ENCODE measurements around the gene SPTLC1.
A peak's percentile ranks its signal among the peaks of the same experiment; 100 is the strongest.

Gene SPTLC1

DNA sequence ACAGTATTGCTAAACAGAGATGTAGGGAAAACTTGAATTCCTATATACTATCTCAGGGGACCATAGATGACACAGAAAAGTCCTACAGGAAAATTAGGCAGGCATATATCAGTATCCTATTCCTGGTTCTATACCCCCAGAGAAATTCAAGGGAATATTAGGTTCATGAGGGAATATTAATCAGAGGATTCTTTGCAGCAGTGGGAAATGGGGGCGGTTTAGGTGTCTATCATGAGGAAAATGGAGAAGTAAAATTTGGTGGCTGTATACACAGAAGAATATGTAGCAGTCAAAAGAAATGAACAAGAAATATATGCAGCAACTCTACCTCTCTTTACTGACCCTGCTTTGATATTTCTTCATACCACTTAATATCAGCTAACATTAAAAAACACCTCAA is 20.0 kb downstream of the SPTLC1 start:
- DNase-seq (ENCODE audit: low read depth): no peak

DNA sequence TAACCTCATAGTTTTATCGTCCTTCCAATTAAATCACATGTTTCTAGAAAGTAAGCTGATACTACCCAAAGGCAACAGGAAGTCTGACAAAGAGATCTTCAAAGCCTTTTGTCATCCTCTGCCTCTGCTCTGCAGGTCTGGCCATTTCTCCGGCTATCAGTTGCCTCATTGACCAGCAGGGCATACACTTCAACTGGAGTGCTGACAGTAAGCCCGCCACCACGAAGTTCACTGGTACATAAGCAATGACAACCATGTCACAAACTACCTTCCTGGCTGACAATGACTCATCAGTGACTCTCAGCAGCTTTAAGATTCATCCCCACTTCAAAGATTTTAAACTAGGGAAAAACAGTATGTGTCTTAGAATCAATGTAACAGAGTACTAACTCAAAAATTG is 20.6 kb downstream of the SPTLC1 start:
- DNase-seq (ENCODE audit: low read depth): no peak

GRCh38 chr9:92077888-92078287 is 37.3 kb downstream of the SPTLC1 start:
- DNase-seq (ENCODE audit: low read depth): no peak

DNA sequence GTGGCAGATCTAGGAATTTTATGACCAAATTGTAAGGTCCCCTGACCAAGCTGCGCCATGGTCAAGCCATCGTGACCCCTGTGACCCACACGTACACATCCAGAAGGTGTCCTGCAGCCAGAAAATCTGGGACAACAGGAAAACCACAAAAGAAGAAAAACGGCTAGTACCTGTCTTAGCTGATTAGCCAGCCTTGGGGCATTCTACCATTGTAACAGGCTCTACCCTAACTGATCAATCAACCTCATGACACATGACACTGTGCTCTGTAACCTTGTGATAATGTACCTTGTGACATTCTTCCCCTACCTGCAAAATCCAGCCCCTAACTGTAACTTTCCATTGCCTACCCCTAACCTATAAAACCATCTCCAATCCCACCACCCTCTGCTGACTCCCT is 43.6 kb downstream of the SPTLC1 start:
- DNase-seq (ENCODE audit: low read depth): no peak

- DNase-seq (ENCODE audit: low read depth): peak; percentile 53
Observed at GRCh38 chr9:92066168-92066567, 49.0 kb downstream of the SPTLC1 start.

DNA sequence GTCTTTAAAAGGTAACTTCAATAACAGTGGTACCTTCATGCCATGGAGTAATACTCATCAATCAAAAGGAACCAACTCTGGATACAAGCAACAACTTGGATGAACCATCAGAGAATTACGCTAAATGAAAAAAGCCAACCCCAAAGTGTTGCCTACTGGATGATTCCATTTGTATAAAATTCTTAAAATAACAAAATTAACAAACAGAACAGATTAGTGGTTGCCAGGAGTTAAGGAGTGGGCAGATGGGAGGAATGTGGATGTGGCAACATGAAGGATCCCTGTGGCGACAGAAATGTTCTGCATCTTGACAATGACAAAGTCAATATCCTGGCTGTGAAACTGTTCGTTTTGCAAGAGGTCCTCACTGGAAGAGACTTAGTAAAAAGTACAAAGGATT is 50.5 kb downstream of the SPTLC1 start:
- DNase-seq (ENCODE audit: low read depth): peak; percentile 80

- peak; percentile 7 for DNase-seq (ENCODE audit: low read depth)
Observed at GRCh38 chr9:92061184-92061583, 54.0 kb downstream of the SPTLC1 start.

- no peak for DNase-seq (ENCODE audit: low read depth)
Observed at GRCh38 chr9:92059661-92060060, 55.6 kb downstream of the SPTLC1 start.

DNA sequence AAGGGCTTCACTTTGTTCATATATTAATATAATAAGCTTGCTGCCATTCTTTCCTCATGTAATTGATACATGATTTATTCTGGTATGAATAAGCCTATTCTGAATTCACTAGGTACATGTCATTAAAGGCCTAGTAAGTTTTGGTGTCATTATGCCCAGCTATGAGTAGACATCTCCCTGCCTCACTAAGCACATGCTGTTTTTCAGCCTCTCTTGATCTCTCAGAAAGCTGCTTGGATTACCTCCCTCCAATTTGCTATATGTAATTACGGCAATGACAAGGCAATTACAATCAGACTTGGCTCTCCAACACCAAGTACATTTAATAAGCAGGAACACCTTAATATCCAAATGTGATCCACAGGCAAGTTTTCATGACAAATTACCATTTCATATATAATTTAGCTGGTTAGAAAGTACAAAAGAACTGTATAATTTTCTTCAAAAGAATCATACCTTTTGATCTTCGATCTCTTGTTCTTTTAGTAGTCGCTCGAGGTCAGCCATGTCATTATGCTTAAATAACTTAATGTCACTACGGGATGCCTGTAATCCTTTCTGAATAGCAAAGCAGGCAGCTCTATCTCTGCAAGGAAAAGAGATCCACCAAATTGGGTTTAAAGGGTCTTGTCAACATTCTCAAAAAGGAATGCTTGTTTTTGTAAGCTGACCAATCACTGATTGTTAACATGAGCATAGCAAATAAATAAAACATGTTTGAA is 56.3 kb downstream of the SPTLC1 start:
- no peak for DNase-seq (ENCODE audit: low read depth)

DNA sequence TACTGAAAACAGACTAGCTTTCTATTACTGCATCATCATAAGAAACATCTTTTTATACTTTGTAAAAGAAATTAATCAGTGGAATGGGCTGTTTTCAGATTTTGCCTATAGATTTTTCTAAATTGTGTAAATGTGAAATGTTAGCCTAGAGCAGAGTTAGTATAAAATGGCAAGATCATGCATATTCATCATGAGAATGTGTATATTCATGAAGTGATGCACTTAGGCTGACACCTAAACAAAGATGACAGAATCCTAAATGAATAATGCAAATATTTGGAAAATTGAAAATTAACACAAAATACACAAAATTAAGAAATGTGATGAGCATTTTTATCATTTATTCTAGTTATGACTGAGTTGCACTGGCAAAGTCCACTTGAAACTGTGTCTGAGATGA is 57.2 kb downstream of the SPTLC1 start:
- no peak for DNase-seq (ENCODE audit: low read depth)

DNA sequence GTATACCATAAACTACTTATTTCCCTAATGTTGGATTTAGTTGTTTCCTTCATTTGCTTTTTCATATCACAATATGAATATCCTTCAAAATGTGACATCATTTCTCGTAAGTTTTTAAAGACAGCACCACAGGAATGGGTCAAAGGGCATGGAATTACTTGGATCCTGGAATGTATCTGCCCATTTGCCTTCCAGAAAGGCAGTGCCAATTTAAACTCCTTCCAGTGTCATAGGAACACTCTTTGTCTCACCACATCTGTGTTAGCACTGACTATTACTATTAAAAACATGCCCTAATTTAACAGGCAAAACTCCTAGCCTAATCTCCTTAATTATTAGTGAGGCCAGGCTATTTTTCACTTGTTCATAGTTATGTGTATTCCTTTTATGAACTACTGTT is 58.0 kb downstream of the SPTLC1 start:
- no peak for DNase-seq (ENCODE audit: low read depth)

- no peak for DNase-seq (ENCODE audit: low read depth)
Observed at GRCh38 chr9:92055624-92056023, 59.6 kb downstream of the SPTLC1 start.

GRCh38 chr9:92048924-92049625 is 66.1 kb downstream of the SPTLC1 start:
- DNase-seq (ENCODE audit: low read depth): no peak

DNA sequence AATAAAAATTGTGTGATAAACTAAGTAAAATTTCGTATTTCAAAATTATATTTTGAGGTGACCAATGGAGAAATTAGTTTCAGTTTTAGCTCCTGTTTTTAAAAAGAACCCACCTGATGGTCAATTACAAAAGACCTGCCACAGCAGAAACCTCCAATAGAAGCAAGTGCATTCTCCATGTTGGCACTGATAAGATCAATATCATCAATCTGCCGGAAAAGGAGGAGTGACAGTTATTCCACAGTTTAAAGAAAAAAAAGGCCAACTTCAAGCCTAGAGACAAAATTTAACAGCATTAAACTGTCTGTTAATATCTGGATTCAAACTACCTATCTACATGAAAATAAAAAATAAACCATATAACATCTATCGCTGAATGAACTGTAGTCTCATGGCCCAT is 67.7 kb downstream of the SPTLC1 start:
- DNase-seq (ENCODE audit: low read depth): no peak

DNA sequence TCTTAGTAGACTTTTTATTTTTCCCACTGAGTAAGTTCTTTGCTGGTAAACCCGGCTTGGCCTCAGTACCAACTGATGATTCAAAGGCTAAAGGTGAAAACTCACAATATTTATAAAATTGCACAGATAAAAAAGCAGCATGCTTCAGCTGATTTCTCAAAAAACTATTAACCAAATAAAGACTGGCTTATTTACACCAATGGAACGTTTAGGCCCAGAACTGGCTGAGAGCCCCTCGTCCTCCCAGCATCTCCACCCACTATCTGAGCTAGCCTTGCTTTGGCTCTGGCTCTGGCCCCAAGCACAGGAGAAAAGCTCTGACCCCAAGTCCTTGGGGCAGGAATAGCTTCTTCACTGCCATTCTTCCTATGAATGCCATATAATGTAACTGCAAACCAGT is 68.5 kb downstream of the SPTLC1 start:
- DNase-seq (ENCODE audit: low read depth): no peak

- no peak for DNase-seq (ENCODE audit: low read depth)
Observed at GRCh38 chr9:92044936-92045335, 70.3 kb downstream of the SPTLC1 start.

- DNase-seq (ENCODE audit: low read depth): no peak
Observed at GRCh38 chr9:92043002-92043401, 72.2 kb downstream of the SPTLC1 start.

- DNase-seq (ENCODE audit: low read depth): no peak
Observed at GRCh38 chr9:92042260-92042659, 73.0 kb downstream of the SPTLC1 start.

DNA sequence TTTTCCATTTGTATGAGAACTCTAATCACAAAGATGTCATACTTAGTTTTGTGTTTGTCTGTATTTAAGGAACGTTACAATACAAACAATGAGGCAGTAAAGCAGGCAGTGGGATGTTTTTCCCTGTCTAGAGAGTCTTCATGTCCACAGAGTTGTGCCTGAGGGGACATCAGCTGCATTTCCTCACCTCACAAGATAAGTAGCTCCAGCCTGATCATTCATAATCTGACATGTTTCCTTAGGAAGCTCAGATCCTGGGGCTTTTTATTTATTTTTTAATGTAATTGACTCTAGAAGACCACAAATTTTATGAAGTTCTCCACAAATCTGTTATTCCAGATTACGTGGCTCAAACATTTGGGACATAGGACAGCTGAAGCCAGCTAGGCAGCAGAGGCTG is 78.5 kb downstream of the SPTLC1 start:
- no peak for DNase-seq (ENCODE audit: low read depth)

GRCh38 chr9:92036411-92036746 is 78.8 kb downstream of the SPTLC1 start:
- DNase-seq (ENCODE audit: low read depth): no peak

GRCh38 chr9:92035687-92036410 is 79.4 kb downstream of the SPTLC1 start:
- peak; percentile 79 for DNase-seq (ENCODE audit: low read depth)

DNA sequence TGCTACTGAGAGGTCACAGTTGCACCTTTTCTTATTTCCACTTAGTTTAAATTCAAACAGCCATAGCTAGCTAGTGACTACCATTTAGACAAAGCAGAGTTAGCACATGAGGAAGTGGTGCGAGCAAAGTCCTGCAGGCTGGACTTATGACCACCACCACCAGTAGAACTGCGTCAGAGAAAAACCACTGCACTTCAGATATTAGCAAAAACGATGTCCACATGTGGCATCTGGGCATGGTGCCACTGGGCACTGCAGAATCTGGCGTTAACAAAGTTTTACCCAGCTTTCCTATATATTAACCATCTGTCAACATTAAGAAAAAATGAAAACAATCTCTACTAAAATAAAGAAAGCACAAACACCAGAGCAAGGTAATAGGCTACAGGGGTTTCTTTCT is 80.1 kb downstream of the SPTLC1 start:
- no peak for DNase-seq (ENCODE audit: low read depth)

DNA sequence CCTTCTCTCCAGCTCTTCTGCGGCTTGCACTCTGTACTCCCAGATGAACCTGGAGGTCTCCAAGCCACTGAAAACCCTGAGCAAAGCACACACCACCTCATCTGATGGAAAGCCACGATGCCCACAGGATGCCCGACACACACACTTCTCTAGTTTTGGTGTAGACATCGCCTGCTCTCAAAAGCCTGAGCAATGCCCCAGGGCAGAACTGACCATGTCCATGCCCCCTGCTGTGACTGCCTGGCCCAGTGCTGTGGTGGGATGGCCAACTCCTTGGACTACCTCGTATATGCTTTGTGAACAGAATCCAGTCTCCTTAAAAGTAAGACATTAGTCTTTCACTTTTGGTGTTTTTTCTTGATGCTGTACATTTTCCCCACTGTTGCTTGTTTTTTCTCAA is 81.2 kb downstream of the SPTLC1 start:
- no peak for DNase-seq (ENCODE audit: low read depth)
